SU-DHL-6 (cell line): Measurements from ENCODE around the gene PROK1.

Experiments
- H2AFZ ChIP-seq: fragments of 200-600 bp; sonication (generic); 2 replicates; pipeline ENCODE4 v1.6.1; 2014; ENCODE audit warnings: low read depth, mild to moderate bottlenecking, moderate library complexity, mixed read lengths, antibody characterized with exemption, low read length; ENCODE audit not compliant: severe bottlenecking
- H3F3A ChIP-seq: fragments of 200-600 bp; shearing (Covaris generic); 2 replicates; pipeline ENCODE4 v1.6.0; 2016; ENCODE audit warnings: antibody characterized with exemption, mild to moderate bottlenecking; ENCODE audit not compliant: insufficient read depth
- H3K27ac ChIP-seq: fragments of 200-600 bp; sonication (generic); 2 replicates; pipeline ENCODE4 v1.5.1; 2016; ENCODE audit warnings: low read depth, mild to moderate bottlenecking, low read length, moderate library complexity, mixed read lengths
- H3K27me3 ChIP-seq: fragments of 200-600 bp; sonication (generic), shearing (Covaris generic); 2 replicates; pipeline ENCODE4 v1.6.0; 2014; ENCODE audit warnings: mild to moderate bottlenecking, low read length
- H3K36me3 ChIP-seq: fragments of 200-600 bp; sonication (generic); 2 replicates; pipeline ENCODE4 v1.6.1; 2014; ENCODE audit warnings: mild to moderate bottlenecking, low read length, mixed read lengths
- H3K4me2 ChIP-seq: fragments of 300-600, 200-600 bp; shearing (Covaris generic), sonication (generic); 2 replicates; pipeline ENCODE4 v1.6.0; 2014; ENCODE audit warnings: low read length, low read depth, mild to moderate bottlenecking; ENCODE audit not compliant: poor library complexity, severe bottlenecking
- H3K4me3 ChIP-seq: fragments of 200-600 bp; sonication (generic); 2 replicates; pipeline ENCODE4 v1.5.1; 2014; ENCODE audit warnings: antibody characterized with exemption, low read length, mild to moderate bottlenecking, mixed read lengths; ENCODE audit not compliant: insufficient read depth, poor library complexity, severe bottlenecking
- H3K79me2 ChIP-seq: fragments of 200-600 bp; sonication (generic); 2 replicates; pipeline ENCODE4 v1.6.1; 2014; ENCODE audit warnings: mild to moderate bottlenecking, low read length, moderate library complexity; ENCODE audit not compliant: insufficient read depth
- H3K9ac ChIP-seq: fragments of 200-600 bp; sonication (generic); 2 replicates; pipeline ENCODE4 v1.7.0; 2014; ENCODE audit warnings: mild to moderate bottlenecking, low read length
- H3K9me2 ChIP-seq: fragments of 200-600 bp; sonication (generic); replicated peaks from 2 replicates; pipeline ENCODE4 v1.6.1; 2014; ENCODE audit warnings: low read length; ENCODE audit not compliant: insufficient read depth
- H3K9me3 ChIP-seq: fragments of 200-600 bp; sonication (generic); 2 replicates; pipeline ENCODE4 v1.6.1; 2014; ENCODE audit warnings: low read length, mixed read lengths; ENCODE audit not compliant: insufficient read depth
- H4K20me1 ChIP-seq: fragments of 200-600 bp; sonication (generic); 2 replicates; pipeline ENCODE4 v1.6.1; 2014; ENCODE audit warnings: low read depth, mild to moderate bottlenecking, antibody characterized with exemption, low read length, moderate library complexity, mixed read lengths
- EZH2phosphoT487 ChIP-seq: fragments of 200-600 bp; sonication (generic), shearing (Covaris generic); conservative IDR thresholded peaks from 2 replicates; pipeline ENCODE4 v1.6.1; 2018; ENCODE audit warnings: mild to moderate bottlenecking, antibody characterized with exemption, low read length, moderate library complexity, mixed read lengths
- TF ChIP-seq, protein P1 (sequence below): fragments of 200-600 bp; sonication (generic); IDR thresholded peaks from one replicate; pipeline ENCODE4 v1.5.1; 2017; ENCODE audit warnings: antibody characterized with exemption, mild to moderate bottlenecking, low read length, moderate library complexity; ENCODE audit not compliant: insufficient read depth, poor library complexity, severe bottlenecking

The PROK1 gene

DNA sequence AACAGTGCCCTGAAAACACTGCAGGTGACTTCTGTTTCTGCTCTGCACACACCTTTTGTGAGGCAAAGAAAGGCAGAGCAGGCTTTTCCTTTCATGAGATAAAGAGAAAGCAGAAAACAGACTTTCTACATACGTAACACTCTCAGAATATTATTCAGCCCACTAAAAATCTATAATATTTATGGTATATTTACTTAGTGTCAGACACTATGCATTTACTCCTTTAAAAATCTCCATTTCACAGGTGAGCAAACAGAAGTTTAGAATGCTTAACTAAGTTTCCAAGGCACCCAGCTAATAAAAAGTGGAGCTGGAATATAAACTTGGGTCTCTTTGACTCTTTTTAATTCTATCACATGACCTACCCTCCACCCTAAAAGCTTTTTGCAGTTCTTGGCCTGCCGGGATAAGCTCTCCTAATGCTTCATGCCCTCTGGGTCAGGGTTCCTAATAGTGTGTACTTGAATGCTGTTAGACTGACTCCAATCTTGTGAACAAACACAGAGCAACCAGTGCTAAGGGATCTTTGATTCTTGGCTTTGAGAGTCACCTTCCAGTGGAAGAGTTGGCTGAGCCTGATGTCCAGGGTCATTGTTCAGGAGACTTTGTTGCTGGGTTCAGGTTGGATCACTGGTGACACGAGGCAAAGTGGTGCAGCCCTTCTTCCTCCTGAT, 27.2 kb downstream of the PROK1 start:
- H3K9me3 ChIP-seq: no peaks in the 10 kb centered on the region
- TF ChIP-seq, protein P1, sequence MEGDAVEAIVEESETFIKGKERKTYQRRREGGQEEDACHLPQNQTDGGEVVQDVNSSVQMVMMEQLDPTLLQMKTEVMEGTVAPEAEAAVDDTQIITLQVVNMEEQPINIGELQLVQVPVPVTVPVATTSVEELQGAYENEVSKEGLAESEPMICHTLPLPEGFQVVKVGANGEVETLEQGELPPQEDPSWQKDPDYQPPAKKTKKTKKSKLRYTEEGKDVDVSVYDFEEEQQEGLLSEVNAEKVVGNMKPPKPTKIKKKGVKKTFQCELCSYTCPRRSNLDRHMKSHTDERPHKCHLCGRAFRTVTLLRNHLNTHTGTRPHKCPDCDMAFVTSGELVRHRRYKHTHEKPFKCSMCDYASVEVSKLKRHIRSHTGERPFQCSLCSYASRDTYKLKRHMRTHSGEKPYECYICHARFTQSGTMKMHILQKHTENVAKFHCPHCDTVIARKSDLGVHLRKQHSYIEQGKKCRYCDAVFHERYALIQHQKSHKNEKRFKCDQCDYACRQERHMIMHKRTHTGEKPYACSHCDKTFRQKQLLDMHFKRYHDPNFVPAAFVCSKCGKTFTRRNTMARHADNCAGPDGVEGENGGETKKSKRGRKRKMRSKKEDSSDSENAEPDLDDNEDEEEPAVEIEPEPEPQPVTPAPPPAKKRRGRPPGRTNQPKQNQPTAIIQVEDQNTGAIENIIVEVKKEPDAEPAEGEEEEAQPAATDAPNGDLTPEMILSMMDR: no peak
- no peak for TF ChIP-seq EZH2phosphoT487
- no peaks in the 10 kb centered on the region for H3K27me3 ChIP-seq
- no peak overlapping the region for H3K4me2 ChIP-seq
- no peaks in the 10 kb centered on the region for H3F3A ChIP-seq
- H3K36me3 ChIP-seq: no peaks in the 10 kb centered on the region
- H3K9ac ChIP-seq: no peak overlapping the region
- no peaks in the 10 kb centered on the region for H4K20me1 ChIP-seq
- no peaks in the 10 kb centered on the region for H3K9me2 ChIP-seq
- no peaks in the 10 kb centered on the region for H3K79me2 ChIP-seq
- H3K27ac ChIP-seq: no peak overlapping the region
- H2AFZ ChIP-seq: no peak overlapping the region
- no peak overlapping the region for H3K4me3 ChIP-seq

DNA sequence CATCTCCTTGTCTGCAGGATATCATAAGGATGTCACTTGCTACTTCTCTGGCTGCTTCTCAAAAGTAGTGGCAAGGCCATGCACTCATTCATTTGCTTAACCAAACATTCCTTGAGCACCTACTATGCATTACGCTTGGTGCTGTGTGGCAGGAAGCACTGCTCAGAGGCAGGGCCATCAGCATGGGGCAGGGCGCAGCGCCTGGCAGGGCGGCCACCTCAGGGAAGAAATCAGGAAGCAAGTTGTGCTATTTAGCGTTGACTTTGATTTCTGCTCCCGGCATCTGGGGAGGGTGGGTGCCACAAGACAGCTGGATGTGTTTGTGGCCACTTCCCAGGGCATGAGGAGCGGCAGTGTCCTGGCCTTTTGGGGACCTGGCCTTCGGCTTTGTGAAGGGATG, 27.9 kb downstream of the PROK1 start:
- H3K79me2 ChIP-seq: no peaks in the 10 kb centered on the region
- H3F3A ChIP-seq: no peaks in the 10 kb centered on the region
- TF ChIP-seq, protein P1: no peak
- no peak for TF ChIP-seq EZH2phosphoT487
- H3K27me3 ChIP-seq: no peaks in the 10 kb centered on the region
- no peaks in the 10 kb centered on the region for H4K20me1 ChIP-seq
- H3K9ac ChIP-seq: no peak overlapping the region
- no peaks in the 10 kb centered on the region for H3K9me2 ChIP-seq
- H3K9me3 ChIP-seq: no peaks in the 10 kb centered on the region
- no peak overlapping the region for H3K4me3 ChIP-seq
- no peak overlapping the region for H3K4me2 ChIP-seq
- H3K27ac ChIP-seq: no peak overlapping the region
- H2AFZ ChIP-seq: no peak overlapping the region
- no peaks in the 10 kb centered on the region for H3K36me3 ChIP-seq

DNA sequence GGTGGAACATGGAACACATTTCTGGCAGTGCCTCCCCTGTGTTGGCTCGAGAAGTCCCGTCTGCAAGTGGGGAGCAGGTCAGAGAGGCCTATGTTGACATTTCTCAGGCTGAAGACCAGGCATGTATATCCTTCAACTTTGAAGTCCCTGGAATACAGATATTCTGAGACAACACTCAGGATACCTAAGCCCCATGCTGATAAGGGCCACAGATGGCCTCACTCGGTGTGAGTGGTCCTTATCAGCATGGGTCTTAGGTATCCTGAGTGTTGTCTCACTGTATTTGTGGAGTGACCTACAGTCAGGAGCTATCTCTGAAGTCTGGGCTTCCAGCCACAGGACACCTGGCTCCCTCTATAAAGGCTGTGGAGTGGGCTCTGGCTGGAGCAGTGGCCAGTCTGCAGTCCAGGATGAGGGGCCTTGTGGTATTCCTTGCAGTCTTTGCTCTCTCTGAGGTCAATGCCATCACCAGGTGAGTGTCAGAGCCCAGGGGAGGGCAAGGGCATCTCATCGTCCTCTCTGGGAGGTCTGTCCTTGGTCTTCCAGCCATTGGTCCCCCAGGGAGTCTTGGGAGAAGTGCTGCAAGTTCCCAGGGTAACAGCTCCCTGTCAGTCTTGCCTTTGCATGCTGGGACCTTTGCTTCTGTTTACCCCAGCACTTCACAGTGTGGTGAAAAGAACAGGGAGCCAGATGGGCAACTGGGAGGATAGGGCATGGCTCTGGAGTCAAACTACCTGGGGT, 29.6 kb downstream of the PROK1 start:
- Histone ChIP-seq H3F3A (no peaks in the 10 kb centered on the region), H2AFZ (no peak overlapping the region), H3K9me2 (no peaks in the 10 kb centered on the region), H4K20me1 (no peaks in the 10 kb centered on the region), H3K9ac (no peak overlapping the region), H3K4me2 (no peak overlapping the region), H3K36me3 (no peaks in the 10 kb centered on the region), H3K4me3 (no peak overlapping the region), H3K27ac (no peak overlapping the region), H3K27me3 (no peaks in the 10 kb centered on the region), H3K79me2 (no peaks in the 10 kb centered on the region), H3K9me3 (no peaks in the 10 kb centered on the region)
- no peak for TF ChIP-seq EZH2phosphoT487
- TF ChIP-seq, protein P1: no peak
